Hematopoietic multipotent progenitor cell treated with erythropoietin and hydrocortisone succinate and interleukin-3 and kit ligand, for 17 days (in vitro differentiated cells): Measurements from ENCODE around the gene NPIPA7.
"Not testable (repeated sequence)": the region's sequence is repeated elsewhere in the genome, so short reads cannot be mapped to it uniquely, and the experiment has no call there.

Source experiments
- DNase-seq: peaks from one replicate; pipeline ENCODE4 v3.0.0-alpha.2; 2015; ENCODE audit warnings: low spot score

The NPIPA7 gene

GRCh38 chr16:16378840-16379239, at the start of gene NPIPA7:
TSS of gene NPIPA7 (plus strand) at chr16:16379140. CDS start at chr16:16379245, 105 bp downstream.
- not testable (repeated sequence) for DNase-seq

- not testable (repeated sequence) for DNase-seq
Measured at GRCh38 chr16:16331466-16331865, 47.5 kb upstream of the NPIPA7 start.

GRCh38 chr16:16357556-16357955, 21.4 kb upstream of the NPIPA7 start:
- not testable (repeated sequence) for DNase-seq

- DNase-seq = not testable (repeated sequence)
Measured at GRCh38 chr16:16358539-16359240, 20.2 kb upstream of the NPIPA7 start.

- not testable (repeated sequence) for DNase-seq
Measured at GRCh38 chr16:16363595-16363994, 15.3 kb upstream of the NPIPA7 start.

- not testable (repeated sequence) for DNase-seq
Measured at GRCh38 chr16:16364100-16364499, 14.8 kb upstream of the NPIPA7 start.

- DNase-seq = not testable (repeated sequence)
Measured at GRCh38 chr16:16364701-16365100, 14.2 kb upstream of the NPIPA7 start.

- DNase-seq = peak; percentile 0
Measured at GRCh38 chr16:16365319-16365718, 13.6 kb upstream of the NPIPA7 start.

GRCh38 chr16:16365851-16366250, 13.1 kb upstream of the NPIPA7 start:
- not testable (repeated sequence) for DNase-seq

GRCh38 chr16:16366552-16367284, 12.2 kb upstream of the NPIPA7 start:
- not testable (repeated sequence) for DNase-seq

- not testable (repeated sequence) for DNase-seq
Measured at GRCh38 chr16:16367285-16367628, 11.7 kb upstream of the NPIPA7 start.

GRCh38 chr16:16369081-16369856, 9.7 kb upstream of the NPIPA7 start:
- peak; percentile 0 for DNase-seq

GRCh38 chr16:16371136-16371735, 7.7 kb upstream of the NPIPA7 start:
- not testable (repeated sequence) for DNase-seq

GRCh38 chr16:16374192-16374591, 4.7 kb upstream of the NPIPA7 start:
- not testable (repeated sequence) for DNase-seq

GRCh38 chr16:16399685-16400084, 20.7 kb downstream of the NPIPA7 start:
- DNase-seq = not testable (repeated sequence)

- DNase-seq = not testable (repeated sequence)
Measured at GRCh38 chr16:16402333-16402732, 23.4 kb downstream of the NPIPA7 start.

- not testable (repeated sequence) for DNase-seq
Measured at GRCh38 chr16:16404283-16404682, 25.3 kb downstream of the NPIPA7 start.

GRCh38 chr16:16405421-16405820, 26.5 kb downstream of the NPIPA7 start:
- DNase-seq = not testable (repeated sequence)

- not testable (repeated sequence) for DNase-seq
Measured at GRCh38 chr16:16408430-16408829, 29.5 kb downstream of the NPIPA7 start.

GRCh38 chr16:16413773-16414172, 34.8 kb downstream of the NPIPA7 start:
- not testable (repeated sequence) for DNase-seq

GRCh38 chr16:16417071-16417470, 38.1 kb downstream of the NPIPA7 start:
- not testable (repeated sequence) for DNase-seq
